Hepatocyte (in vitro differentiated cells): ENCODE results near the gene FAM111B.

Experiments
- CTCF ChIP-seq: fragments of 200-600 bp; sonication (generic); IDR thresholded peaks from 2 replicates; pipeline ENCODE4 v1.5.1; 2016; ENCODE audit warnings: antibody characterized with exemption, mild to moderate bottlenecking; ENCODE audit not compliant: poor library complexity
- EZH2phosphoT487 ChIP-seq: fragments of 200-600 bp; sonication (generic); IDR thresholded peaks from one replicate; pipeline ENCODE4 v1.6.1; 2018; ENCODE audit warnings: antibody characterized with exemption, mild to moderate bottlenecking, low read depth, moderate library complexity; ENCODE audit not compliant: unreplicated experiment, severe bottlenecking

DNA sequence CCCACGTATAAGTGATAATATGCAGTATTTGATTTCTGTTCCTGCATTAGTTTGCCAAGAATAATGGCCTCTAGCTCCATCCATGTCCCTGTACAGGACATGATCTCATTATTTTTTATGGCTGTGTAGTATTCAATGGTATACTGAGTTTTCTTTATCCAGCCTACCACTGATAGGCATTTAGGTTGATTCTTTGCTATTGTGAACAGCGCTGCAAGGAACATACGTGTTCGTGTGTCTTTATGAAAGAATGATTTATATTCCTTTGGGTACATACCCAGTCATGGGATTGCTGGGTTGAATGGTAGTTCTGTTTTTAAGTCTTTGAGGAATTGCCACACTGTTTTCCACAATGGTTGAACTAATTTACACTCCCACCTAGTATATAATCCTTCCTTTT, 34.2 kb downstream of the FAM111B start:
- TF ChIP-seq CTCF (no peak), EZH2phosphoT487 (no peak)
